HUES48 (cell line): ENCODE results near the gene GRIN2A.

Source experiments
- H3K27ac ChIP-seq: one replicate; pipeline ENCODE4 v1.7.0; 2013; ENCODE audit warnings: low read depth, low read length, inconsistent platforms
- H3K27me3 ChIP-seq: 2 replicates; pipeline ENCODE4 v1.6.1; 2013; ENCODE audit warnings: mild to moderate bottlenecking, low read length; ENCODE audit not compliant: control insufficient read depth, insufficient read depth
- H3K36me3 ChIP-seq: 2 replicates; pipeline ENCODE4 v1.6.1; 2013; ENCODE audit warnings: low read length; ENCODE audit not compliant: control insufficient read depth, insufficient read depth
- H3K4me1 ChIP-seq: 2 replicates; pipeline ENCODE4 v1.6.1; 2013; ENCODE audit warnings: mild to moderate bottlenecking, low read length; ENCODE audit not compliant: control insufficient read depth, insufficient read depth
- H3K4me3 ChIP-seq: 2 replicates; pipeline ENCODE4 v1.5.1; 2013; ENCODE audit warnings: mild to moderate bottlenecking, low read depth, low read length
- H3K9ac ChIP-seq: 2 replicates; pipeline ENCODE4 v1.6.1; 2013; ENCODE audit warnings: mild to moderate bottlenecking, low read depth, low read length, moderate library complexity
- H3K9me3 ChIP-seq: 2 replicates; pipeline ENCODE4 v1.6.1; 2013; ENCODE audit warnings: low read length; ENCODE audit not compliant: control insufficient read depth, insufficient read depth

Gene GRIN2A

DNA sequence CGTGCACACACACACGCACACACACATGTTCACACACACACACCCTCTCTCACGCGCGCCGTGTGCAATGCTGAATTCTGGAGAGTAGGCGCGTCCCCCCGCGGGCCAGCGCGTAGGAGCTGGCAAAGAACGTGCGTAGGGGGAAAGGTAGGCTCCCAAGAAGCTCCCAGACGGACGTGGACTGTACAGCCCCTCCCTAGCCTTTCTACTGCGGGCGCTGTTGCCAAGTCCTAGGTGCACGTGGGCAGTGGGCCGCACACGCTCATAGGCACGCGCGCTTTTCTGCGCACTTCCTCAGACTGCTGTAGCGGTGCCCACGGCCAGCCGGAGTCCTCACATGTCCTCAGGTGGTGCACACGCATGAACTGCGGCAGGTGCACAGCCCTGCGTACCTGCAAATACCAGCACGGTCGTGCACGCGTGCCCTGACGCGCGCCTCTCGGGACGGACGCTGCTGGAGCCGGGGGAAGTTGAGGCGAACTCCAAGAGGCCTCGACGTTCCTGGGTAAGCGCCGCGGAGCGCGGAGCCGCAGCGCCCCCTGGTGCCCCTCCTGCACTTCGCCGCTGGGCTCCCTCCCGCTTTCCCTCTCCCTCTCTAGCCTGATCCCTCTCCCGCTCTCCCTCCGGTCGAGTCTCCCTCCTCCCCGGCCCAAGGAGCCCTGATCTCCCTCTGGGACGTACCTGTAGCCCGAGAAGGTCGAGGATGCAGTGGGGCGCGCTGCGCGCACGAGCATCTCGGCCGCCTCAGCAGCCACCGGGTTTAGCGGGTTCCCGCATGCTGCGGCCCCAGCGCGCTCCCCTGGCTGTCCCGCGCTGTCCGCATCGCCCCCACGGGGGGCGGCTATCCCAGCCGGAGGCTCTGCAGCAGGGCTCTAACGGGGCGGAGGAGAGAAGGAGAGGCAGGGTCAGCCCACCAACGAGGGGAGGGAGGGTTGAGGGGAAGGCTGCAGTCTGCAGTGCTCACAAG lies 749 bp downstream of the GRIN2A start:
- Histone ChIP-seq H3K36me3 (no peaks in the 10 kb centered on the region), H3K27ac (no peak overlapping the region), H3K9me3 (no peaks in the 10 kb centered on the region), H3K4me1 (peaks cover 6% of the 10 kb centered on the region), H3K4me3 (peak overlapping the region; percentile 65), H3K27me3 (peaks cover 72% of the 10 kb centered on the region), H3K9ac (0 out of 2 replicates have a peak overlapping the region, but pooled peaks have one; percentile 13)

DNA sequence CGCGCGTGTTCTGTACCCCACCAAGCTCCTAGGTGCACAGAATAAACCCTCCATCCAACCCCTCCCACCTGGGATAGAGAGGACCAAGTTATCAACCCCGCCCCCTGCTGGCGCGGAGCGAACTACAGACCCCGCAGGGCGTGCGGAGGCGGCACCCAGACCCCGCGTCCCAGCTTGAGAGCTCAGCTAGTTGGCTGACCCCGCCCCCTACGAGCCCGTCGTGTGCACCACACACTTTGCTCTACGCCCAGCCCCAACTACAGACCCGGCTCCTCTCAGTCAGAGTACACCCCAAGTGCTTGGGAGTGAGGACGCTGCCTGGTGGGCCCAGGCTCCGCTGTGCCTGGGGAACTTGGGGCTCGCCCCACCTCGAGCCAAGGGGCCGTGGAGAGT lies 1.5 kb downstream of the GRIN2A start:
- Histone ChIP-seq H3K36me3 (no peaks in the 10 kb centered on the region), H3K4me1 (peaks cover 6% of the 10 kb centered on the region), H3K4me3 (peak overlapping the region; percentile 65), H3K27me3 (peaks cover 69% of the 10 kb centered on the region), H3K9me3 (no peaks in the 10 kb centered on the region), H3K9ac (no peak overlapping the region), H3K27ac (no peak overlapping the region)

DNA sequence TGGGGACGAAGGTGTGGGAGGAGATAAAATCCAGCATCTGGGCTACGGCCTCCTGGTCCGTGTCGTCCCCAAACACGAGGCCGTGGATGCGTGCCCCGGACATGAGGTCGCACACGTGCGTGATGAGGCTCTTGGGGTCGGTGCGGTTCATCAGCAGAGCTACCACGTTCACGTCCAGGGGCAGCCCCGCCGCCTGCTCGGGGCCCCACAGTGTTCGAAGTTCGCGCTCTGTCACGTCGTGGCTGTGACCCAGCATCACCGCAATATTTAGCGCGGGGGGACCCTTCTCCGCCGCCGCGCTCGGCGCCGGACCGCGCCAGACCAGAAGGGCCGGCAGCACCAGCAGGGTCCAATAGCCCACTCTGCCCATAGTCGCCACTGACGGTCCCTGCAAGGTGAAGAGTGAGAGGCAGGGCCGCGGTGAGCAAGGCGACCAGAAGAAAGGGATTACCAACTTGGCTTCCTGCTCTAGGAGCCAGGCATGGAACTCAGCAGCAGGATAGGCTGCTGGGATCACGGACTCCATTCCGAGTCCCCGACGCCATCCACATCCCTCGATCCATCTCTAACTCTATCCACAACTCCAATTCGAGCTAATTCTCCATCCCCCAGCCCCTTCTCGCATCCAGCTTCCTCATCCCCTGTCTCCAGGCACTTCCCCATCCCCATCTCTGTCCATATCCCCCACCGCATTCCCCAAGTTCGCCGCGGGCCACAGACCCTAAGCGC lies 2.0 kb downstream of the GRIN2A start:
- Histone ChIP-seq H3K9me3 (no peaks in the 10 kb centered on the region), H3K27ac (no peak overlapping the region), H3K27me3 (peaks cover 66% of the 10 kb centered on the region), H3K36me3 (no peaks in the 10 kb centered on the region), H3K4me3 (peak overlapping the region; percentile 65), H3K9ac (no peak overlapping the region), H3K4me1 (peaks cover 6% of the 10 kb centered on the region)

DNA sequence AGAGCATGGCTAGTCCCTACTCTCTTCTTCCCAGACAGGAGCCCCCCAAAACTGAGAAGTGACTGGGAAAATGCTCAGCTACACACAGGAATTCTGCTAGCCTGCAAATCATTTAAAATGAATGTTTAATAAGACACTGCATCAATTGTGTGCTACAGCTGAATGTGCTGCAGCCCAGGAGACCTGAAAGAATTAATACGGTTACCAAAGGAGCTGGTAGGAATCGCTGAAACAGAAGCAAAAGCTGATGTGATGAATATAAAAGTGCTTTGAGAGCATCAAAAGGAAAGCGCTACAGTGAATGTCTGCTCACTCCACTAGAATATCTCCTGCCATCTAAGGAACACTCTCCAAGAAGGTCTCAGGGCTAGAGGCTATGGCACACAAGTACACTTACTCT lies 3.7 kb downstream of the GRIN2A start:
- Histone ChIP-seq H3K27me3 (peaks cover 49% of the 10 kb centered on the region), H3K36me3 (no peaks in the 10 kb centered on the region), H3K9me3 (no peaks in the 10 kb centered on the region)

DNA sequence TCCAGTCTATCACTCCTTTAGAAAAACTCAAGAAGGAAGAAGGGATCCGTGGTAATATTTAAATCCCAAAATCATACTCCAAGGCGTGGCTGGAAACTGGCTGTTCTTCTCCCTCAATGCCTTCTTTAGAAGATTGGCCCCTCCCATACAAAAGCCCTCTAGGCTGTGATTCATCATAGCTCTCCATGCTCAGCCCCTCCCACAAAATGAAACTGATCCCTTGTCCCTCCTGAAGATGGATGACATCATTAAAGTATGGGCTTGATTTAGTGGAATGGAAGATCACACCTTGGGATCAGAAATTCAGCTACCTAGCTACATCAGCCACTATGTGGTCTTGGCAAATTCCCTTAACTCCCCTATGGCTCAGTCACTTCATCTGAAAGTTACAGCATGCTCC lies 4.1 kb downstream of the GRIN2A start:
- no peak overlapping the region for H3K4me3 ChIP-seq

More for the DNA sequence above, 3.7 kb downstream of the GRIN2A start:
- Histone ChIP-seq H3K27ac (no peak overlapping the region), H3K9ac (no peak overlapping the region), H3K4me1 (peaks cover 6% of the 10 kb centered on the region), H3K4me3 (no peak overlapping the region)

DNA sequence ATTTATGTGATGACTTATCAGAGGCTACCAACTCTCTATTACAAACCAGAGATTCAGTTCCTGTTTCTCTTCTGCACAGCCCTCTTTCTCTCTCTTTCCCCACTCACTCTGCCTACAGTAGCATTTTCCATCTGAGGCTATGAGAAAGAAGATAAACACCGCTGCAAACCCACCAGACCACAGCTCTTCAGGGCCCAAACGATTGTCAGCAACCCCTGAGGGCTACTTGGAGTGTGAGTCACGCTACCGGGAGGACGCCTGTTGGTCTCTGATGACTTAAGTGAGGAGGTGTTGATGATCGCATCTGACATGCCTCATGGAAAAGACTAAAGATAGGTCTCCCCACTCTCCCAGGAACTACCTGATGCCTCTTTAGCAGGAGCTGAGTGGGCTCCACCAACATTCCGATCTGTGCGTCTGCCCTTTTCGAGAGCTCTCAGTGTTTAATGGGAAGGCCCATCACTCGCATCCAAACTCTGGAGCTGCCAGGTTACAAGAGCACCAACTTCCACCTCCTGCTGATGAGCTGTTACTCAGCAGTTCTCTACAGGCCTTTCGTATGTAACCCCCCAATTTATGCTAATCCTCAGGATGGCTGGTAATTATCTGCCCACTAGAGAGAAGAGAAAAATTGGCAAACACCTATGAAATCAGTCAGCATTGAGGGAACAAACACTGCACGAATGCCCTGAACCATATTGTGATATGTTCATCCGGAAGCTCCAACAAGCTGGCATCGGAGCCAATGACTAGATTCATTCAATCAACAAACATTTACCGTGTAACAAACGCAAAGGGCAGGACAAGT lies 9.2 kb downstream of the GRIN2A start:
- Histone ChIP-seq H3K27me3 (no peaks in the 10 kb centered on the region), H3K9ac (no peak overlapping the region), H3K4me1 (no peaks in the 10 kb centered on the region), H3K4me3 (no peak overlapping the region), H3K27ac (no peak overlapping the region), H3K36me3 (no peaks in the 10 kb centered on the region), H3K9me3 (no peaks in the 10 kb centered on the region)

More for the DNA sequence above, 4.1 kb downstream of the GRIN2A start:
- Histone ChIP-seq H3K4me1 (peaks cover 6% of the 10 kb centered on the region), H3K36me3 (no peaks in the 10 kb centered on the region), H3K27me3 (peaks cover 44% of the 10 kb centered on the region), H3K27ac (no peak overlapping the region), H3K9ac (no peak overlapping the region), H3K9me3 (no peaks in the 10 kb centered on the region)

DNA sequence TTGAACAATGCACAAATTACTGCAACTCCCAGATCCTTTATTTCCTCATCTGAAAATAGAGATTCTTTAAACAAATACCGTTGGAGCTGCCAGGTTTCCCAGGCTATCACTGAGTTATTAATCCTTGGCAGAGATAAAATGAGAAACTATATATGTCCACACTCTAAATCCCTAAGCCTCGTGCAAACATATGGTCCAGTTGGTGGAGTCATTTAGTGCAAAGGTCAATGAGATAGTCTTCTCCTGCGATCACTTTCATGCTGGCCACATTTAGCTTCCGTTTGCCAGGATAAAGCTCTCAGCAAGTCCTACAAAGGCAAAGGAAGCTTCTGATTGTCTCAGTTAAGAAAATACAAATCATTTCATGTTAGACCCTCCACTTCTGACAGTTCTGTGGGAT lies 11.0 kb downstream of the GRIN2A start:
- Histone ChIP-seq H3K4me3 (no peak overlapping the region), H3K36me3 (no peaks in the 10 kb centered on the region), H3K4me1 (no peaks in the 10 kb centered on the region), H3K27me3 (no peaks in the 10 kb centered on the region), H3K27ac (no peak overlapping the region), H3K9me3 (no peaks in the 10 kb centered on the region), H3K9ac (no peak overlapping the region)

DNA sequence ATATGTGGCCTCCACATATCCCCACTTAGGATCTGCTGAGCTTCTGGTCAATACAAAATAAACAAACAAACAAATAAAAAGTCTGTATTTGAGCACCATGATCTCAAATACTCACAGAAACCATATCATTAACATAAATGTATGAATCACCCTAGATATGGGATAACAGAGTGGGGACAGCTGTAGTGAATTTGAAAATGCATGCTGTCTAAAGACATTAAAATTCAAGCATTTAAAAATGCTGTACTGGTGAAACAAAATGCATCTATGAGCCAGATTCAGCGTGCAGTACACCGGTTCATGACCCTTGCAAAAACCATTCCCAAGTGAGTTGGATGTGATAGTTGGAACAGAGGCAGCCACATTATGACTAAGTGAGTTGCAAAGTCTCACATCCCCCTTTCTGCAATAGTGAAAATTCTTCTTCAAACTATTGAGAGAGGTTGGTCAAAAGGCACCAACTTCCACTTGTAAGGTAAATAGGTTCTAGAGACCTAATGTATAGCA lies 12.3 kb downstream of the GRIN2A start:
- Histone ChIP-seq H3K4me3 (no peak overlapping the region), H3K27me3 (no peaks in the 10 kb centered on the region), H3K9ac (no peak overlapping the region), H3K36me3 (no peaks in the 10 kb centered on the region), H3K9me3 (no peaks in the 10 kb centered on the region), H3K27ac (no peak overlapping the region), H3K4me1 (no peaks in the 10 kb centered on the region)

DNA sequence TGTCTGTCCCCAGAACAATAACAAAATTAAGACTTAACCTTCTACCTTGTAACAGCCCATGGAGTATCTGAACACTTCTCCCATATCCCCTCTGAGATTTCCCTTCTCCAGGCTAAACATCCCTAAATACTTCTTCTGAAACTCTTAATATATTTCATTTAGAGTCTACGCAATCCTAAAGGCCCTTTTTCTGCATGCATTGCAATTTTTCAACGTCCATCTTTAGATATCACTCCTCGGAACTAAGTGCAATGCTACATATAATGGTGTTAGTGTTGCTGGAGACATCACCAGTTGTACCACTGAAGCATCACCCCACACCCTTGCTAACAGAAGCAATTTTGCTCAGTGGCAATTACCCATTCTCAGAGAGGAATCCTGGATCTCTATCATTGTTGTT lies 13.2 kb downstream of the GRIN2A start:
- H3K9ac ChIP-seq = no peak overlapping the region
- no peaks in the 10 kb centered on the region for H3K36me3 ChIP-seq
- no peak overlapping the region for H3K4me3 ChIP-seq
- H3K4me1 ChIP-seq = no peaks in the 10 kb centered on the region
- no peaks in the 10 kb centered on the region for H3K9me3 ChIP-seq
- H3K27me3 ChIP-seq = no peaks in the 10 kb centered on the region
- no peak overlapping the region for H3K27ac ChIP-seq

DNA sequence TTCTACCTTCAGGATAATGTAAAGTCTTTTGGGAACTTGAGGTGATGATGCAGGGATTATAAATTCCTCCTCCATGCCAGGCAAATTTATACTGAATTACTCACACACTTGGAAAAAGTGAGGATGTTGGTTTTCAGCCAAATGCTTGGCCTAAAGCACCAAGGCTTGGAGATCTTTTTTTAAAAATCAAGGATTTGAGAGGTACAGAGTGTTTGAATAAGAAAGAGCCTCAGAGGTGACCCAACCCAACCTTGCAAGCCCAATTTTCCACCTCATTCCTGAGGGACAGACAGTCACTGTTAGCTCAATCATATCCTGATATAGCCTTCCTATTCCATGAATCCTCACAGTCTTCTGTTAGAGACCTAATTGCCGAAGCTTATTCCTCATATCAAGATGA lies 14.0 kb downstream of the GRIN2A start:
- Histone ChIP-seq H3K27ac (no peak overlapping the region), H3K4me3 (no peak overlapping the region), H3K27me3 (no peaks in the 10 kb centered on the region), H3K9me3 (no peaks in the 10 kb centered on the region), H3K4me1 (no peaks in the 10 kb centered on the region), H3K9ac (no peak overlapping the region), H3K36me3 (no peaks in the 10 kb centered on the region)
